Fibroblast of skin of back (primary cell): Measurements from ENCODE around the gene RYR2.
"Not testable (repeated sequence)": the region's sequence is repeated elsewhere in the genome, so short reads cannot be mapped to it uniquely, and the experiment has no call there.

Experiments used
- DNase-seq: peaks from one replicate; pipeline ENCODE4 v3.0.0-alpha.2; 2013

RYR2 gene

DNA sequence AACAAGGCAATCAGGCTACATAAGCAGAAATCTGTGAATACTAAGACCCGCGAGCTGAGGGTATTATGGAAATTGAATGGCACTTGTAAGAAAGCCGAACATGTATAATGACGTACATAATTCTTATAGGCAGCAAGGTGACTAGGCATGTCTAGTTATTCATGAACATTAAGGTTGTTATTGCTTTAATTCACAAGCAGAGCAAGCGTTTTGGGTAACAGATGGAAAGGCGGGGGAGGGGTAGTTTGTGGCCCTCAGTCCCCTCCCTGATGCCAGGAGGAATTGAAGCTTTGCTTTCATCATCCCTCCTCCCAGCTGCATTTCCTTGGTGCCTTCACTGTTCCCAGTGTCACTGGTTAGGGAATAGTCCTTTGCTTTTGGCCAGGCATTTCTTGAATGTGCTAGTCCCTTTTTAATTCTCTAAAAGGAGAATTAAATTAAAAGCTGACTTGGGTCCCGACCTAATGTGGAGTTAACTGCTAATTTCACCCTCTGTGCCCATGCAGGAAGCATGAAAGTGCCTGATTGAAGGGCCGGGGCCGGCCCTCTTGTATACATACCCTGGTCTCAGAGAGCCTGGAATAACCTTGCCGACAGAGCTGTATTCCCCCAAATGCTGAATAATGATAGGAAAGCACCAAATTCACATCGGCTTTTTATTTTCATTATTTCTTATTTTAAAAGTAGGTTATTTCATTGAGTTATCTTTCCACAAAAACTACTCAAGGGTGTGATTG, 42.5 kb downstream of the RYR2 start:
- DNase-seq: no peak

- no peak for DNase-seq
These were observed 49.7 kb downstream of the RYR2 start for GRCh38 chr1:237091691-237092090.

- DNase-seq: no peak
These were observed 51.7 kb downstream of the RYR2 start for GRCh38 chr1:237093691-237094090.

DNA sequence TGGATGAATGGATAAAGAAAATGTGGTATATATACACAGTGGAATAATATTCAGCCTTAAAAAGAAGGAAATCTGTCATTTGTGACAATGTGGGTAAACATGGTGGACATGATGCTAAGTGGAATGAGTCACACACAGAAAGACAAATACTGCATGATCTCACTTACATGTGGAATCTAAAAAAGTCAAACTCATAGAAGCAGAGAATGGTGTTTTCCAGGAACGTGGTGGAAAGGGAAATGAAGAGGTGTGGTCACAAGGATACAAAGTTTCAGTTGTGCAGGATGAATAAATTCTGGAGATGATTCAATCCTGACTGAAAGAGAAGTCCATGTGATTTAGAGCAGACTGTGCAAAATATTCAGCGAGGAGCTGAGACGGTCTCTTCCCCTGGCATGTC, 56.6 kb downstream of the RYR2 start:
- DNase-seq: peak; percentile 9

DNA sequence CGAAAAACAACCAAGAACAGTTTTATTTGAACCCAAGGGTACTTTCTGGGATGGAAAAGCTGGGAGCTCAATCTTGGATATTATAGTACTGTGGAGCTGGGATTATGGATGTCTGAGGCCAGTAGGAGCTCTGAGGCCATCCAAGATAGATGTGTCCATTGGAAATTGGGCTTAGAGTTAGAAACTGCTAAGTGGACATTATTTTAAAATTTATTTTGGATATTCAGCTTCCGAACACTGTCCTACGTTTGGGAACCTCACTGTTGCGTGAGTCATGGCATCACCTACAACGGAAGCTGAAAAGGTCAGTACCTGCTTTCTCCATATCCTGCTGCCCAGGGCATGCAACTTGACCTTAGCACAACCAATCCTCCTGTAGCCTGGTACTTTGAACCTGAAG, 61.0 kb downstream of the RYR2 start:
- no peak for DNase-seq

- no peak for DNase-seq
These were observed 62.1 kb downstream of the RYR2 start for GRCh38 chr1:237104096-237104495.

DNA sequence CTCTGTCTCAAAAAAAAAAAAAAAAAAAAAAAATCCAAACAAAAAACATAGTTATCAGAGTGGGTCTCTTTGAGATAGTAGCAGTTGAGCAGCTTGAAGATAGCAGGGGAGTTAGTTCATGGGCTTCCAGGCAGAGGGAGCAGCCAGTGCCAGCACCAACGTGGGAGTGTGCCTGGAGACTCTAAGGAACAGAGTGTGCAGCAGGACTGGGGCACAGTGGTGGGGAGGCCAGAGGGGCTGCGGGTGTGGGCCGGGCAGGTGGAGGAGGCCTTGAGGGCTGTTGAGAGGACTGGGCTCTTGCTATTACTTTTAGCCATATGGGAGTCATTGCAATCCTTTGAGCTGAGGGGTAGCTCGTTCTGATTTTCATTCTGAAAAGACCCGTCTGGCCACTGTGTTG, 63.8 kb downstream of the RYR2 start:
- DNase-seq: no peak

DNA sequence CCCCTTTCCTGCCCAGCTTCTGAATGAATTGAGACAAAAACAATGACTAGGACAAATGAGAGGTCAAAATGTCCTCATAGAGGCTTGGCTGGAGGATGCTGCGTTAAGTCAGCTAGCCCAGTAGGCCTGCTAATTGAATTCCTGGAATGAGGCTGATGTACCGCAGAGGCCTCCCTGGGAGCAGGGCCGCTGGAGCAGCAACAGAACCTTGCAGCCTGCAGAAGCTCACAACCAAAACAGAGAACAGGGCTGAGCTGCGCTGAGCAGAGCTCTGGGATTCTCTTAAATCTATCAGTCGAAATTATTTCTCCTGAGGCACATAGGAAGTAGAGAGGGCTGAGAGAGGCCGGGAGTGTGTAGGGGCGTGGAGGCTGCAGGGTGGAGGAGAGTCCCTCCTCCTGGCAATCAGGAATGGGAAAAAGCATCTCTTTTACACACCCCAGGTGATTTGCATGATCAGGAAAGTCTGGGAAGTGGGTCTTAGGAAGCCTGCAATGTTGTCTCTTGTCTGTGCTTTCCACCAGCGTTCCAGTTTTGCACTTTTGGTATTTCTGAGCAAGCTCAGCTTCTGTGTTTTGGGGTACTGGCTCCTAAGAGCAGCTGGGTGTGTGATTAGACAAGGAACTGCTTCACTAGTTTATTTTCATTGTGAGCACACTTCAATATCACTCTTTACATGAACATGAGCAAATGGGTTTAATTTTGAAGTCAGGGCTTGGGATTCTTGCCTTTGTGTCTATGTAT, 66.5 kb downstream of the RYR2 start:
- DNase-seq: no peak

GRCh38 chr1:237111807-237112206, 69.8 kb downstream of the RYR2 start:
- no peak for DNase-seq

DNA sequence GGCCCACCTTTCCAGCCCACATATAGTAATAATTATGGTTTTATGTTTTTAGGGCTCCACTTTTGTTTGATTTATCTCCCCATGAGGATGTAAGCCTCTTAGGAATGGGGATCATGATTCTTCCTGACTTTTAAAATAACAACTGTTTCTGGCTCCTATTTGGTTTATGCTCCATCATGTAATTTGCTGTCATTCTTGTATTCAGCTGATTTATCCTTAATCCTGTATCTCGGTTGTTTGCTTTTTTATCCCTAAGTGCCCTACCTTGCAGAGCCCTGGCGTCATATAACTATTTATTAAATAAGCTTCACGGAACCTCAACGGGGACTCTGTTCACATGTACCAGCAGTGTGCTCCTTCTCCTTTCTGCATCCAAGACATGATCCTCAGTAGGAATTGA, 70.7 kb downstream of the RYR2 start:
- no peak for DNase-seq

GRCh38 chr1:237115035-237115434, 73.1 kb downstream of the RYR2 start:
- DNase-seq: no peak

- DNase-seq: no peak
These were observed 77.1 kb downstream of the RYR2 start for GRCh38 chr1:237119091-237119490.

- no peak for DNase-seq
These were observed 78.7 kb downstream of the RYR2 start for GRCh38 chr1:237120683-237121082.

DNA sequence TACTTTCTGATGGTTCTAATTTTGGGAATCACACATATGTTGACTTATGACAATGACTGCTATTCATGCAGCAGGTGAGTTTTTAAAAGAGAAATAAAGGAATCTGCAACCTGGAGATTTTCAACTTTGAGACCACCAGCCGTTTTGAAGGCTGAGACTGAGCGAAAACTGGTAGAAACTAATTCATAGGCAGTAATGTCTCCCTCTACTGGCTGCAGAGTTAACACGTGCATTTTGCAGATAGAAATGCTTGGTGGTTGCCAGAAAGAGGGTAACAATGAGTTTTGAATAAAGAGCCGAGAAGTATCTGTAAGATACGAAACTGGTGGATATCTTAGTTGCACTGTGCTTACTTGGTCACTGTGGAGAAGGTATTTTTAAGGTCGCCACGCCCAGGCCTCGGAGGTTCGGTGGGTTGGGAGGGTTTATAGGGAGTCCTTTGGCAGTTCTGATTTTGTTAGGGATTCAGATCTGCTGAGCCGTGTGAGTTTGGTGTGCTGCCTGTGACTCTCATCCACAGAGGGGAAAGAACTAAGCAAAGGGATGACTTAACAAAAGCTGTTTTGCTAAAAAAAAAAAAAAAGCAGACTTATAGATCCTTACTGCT, 83.0 kb downstream of the RYR2 start:
- DNase-seq: peak; percentile 1

GRCh38 chr1:237126180-237126579, 84.2 kb downstream of the RYR2 start:
- no peak for DNase-seq

GRCh38 chr1:237127301-237127700, 85.3 kb downstream of the RYR2 start:
- DNase-seq: not testable (repeated sequence)

- DNase-seq: no peak
These were observed 91.9 kb downstream of the RYR2 start for GRCh38 chr1:237133921-237134320.

- DNase-seq: no peak
These were observed 92.9 kb downstream of the RYR2 start for GRCh38 chr1:237134929-237135328.

- DNase-seq: no peak
These were observed 96.6 kb downstream of the RYR2 start for GRCh38 chr1:237138551-237138950.

- DNase-seq: no peak
These were observed 97.7 kb downstream of the RYR2 start for GRCh38 chr1:237139732-237140131.

DNA sequence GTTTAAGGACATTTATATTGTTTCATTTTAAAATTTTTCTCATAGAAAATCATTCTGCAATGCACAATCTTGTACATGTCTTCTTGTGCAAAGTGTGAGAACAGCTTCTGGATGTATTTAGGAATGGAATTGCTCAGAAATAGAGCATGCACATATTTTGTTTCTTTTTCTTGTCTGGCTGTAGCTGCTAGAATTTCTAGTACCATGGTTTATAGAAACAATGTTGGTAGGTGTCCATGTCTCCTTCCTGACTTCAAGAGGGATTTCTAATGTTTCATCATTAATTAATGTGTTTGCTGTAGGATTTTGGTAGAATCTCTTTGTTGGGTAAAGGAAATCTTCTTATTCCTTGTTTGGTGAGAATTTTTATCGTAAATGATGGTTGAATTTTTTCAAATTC, 99.0 kb downstream of the RYR2 start:
- DNase-seq: no peak

- DNase-seq: peak; percentile 1
These were observed 99.5 kb downstream of the RYR2 start for GRCh38 chr1:237141502-237141901.

- DNase-seq: no peak
These were observed 103.6 kb downstream of the RYR2 start for GRCh38 chr1:237145379-237146135.
